Activated CD4-positive, alpha-beta T cell treated with anti-CD3 and anti-CD28 coated beads for 36 hours (primary cell): ENCODE results near the gene CCNY. TPM values are rescaled to one million over a fixed set of nuclear protein-coding genes. Genes with fewer than 3 reads are reported as not detected.

Experiments
- ATAC-seq: fragments of 200-7000 bp; cut with Tn5 transposase; one replicate; pipeline ENCODE4 v1.10.0; 2021; ENCODE audit warnings: mild to moderate bottlenecking, moderate library complexity
- CTCF ChIA-PET: fragments of 350-600 bp; sonication (Branson Sonifier 250); formaldehyde crosslinking; loops from one replicate; lab custom pipeline; 2021; ENCODE audit warnings: antibody characterized with exemption; lab: Charles Lee
- POLR2A ChIA-PET: fragments of 350-600 bp; sonication (Branson Sonifier 250); formaldehyde crosslinking; loops from one replicate; lab custom pipeline; 2021; ENCODE audit warnings: antibody characterized with exemption, inconsistent platforms; lab: Charles Lee
- DNase-seq: peaks from one replicate; pipeline ENCODE4 v3.0.0-alpha.2; 2020
- H3K27ac Mint-ChIP-seq: one replicate; pipeline ENCODE4 v1.8.0; 2021; ENCODE audit warnings: mixed read lengths
- H3K27me3 Mint-ChIP-seq: one replicate; pipeline ENCODE4 v1.8.0; 2021; ENCODE audit warnings: mixed read lengths
- H3K36me3 Mint-ChIP-seq: one replicate; pipeline ENCODE4 v1.8.0; 2021; ENCODE audit warnings: low read depth, mixed read lengths
- H3K4me1 Mint-ChIP-seq: one replicate; pipeline ENCODE4 v1.8.0; 2021; ENCODE audit warnings: mixed read lengths
- H3K4me3 Mint-ChIP-seq: one replicate; pipeline ENCODE4 v1.8.0; 2021; ENCODE audit warnings: mild to moderate bottlenecking, moderate library complexity, mixed read lengths
- H3K9me3 Mint-ChIP-seq: one replicate; pipeline ENCODE4 v1.8.0; 2021; ENCODE audit warnings: low read depth, mixed read lengths
- intact Hi-C, 2 experiments: fragments of 100-400 bp; cut with DNase I in 1 of 2; cut with micrococcal nuclease in 1 of 2; formaldehyde crosslinking; loops; one replicate each; pipeline versions ENCODE4 v1.14.2 to v1.15.1; 2022 to 2024; cut with DNase I, micrococcal nuclease
- total RNA-seq, 2 experiments: library from RNA; stranded (reverse); gene quantifications; one replicate each; pipeline ENCODE4 v1.2.3, GENCODE V29; 2021

Gene CCNY
- total RNA-seq, 2 experiments from 2014 or later: 49.4 to 54.0 TPM

DNA sequence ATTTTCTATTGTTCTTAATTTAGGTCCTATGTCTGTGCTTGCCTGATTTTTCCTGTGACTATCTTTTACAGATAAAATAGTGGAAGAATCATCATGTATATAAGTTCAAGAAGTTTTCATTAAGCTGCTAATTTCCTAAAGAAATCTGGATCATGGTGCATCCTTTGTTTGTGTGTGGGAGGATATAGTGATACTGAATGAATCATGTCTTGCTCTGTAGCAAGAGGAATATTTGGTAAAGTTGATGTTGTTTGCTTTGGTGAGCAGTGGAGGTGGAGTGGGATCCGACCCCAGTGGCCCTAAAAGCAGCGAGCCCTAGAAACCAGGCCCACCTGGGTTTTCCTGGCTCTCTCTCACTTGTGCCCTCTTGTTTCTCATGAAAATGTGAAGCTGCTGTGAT lies 83.7 kb downstream of the CCNY start:
- Mint-ChIP-seq H3K27ac (no peak overlapping the region), H3K27me3 (no peaks in the 10 kb centered on the region), H3K9me3 (no peaks in the 10 kb centered on the region), H3K4me3 (no peak overlapping the region), H3K36me3 (no peaks in the 10 kb centered on the region), H3K4me1 (peaks cover 63% of the 10 kb centered on the region)
- intact Hi-C loops: no loop called here
- ATAC-seq (no peak), DNase-seq (no peak)
- ChIA-PET POLR2A (interaction anchor here (0.7 kb wide), 1 partner anchor 69 kb away, joined by 3 read pairs; no protein-coding TSS in a partner anchor), CTCF (interaction anchor here (0.6 to 1.5 kb wide), 2 partner anchors 9 to 13 kb away, joined by 3 to 4 read pairs; no protein-coding TSS in a partner anchor)

DNA sequence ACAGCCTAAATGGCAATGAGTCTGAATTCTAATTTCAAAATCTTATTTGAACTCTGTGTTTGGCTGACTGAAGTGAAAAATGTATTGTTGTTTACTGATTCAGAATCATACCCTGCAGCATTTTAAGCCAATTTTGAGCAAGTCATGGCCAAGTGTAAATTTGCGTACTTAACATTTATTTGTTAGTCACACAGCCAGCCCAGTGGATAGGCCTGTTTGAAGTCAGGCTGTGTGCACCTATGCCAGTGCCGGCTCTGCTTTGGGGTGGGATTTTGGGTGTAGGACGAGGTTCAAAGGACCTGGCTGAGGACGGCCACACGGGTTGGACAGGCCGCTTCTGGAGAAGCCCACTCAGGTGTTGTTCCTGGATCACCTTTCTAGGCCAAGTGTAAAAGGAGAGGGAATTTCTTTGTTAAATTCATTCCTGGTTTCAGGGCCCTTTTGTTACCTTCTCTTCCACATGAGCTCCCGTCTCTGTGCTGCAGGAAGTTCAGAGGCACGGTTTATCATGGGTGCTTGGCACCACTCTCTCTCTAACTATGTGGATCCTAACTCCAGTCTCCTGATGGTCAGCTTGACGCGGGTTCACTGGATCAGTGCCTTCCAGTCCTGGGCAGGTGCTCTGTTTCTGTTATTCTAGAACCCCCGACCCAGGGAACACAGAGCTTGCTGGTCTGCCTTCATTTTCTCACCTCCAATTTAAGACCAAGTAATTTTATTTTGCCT lies 84.7 kb downstream of the CCNY start:
- peaks cover 61% of the 10 kb centered on the region for H3K4me1 Mint-ChIP-seq
- CTCF ChIA-PET: interaction anchor here (0.6 to 1.5 kb wide), 3 partner anchors 10 to 316 kb away, joined by 3 to 4 read pairs (median 3); no protein-coding TSS in a partner anchor

DNA sequence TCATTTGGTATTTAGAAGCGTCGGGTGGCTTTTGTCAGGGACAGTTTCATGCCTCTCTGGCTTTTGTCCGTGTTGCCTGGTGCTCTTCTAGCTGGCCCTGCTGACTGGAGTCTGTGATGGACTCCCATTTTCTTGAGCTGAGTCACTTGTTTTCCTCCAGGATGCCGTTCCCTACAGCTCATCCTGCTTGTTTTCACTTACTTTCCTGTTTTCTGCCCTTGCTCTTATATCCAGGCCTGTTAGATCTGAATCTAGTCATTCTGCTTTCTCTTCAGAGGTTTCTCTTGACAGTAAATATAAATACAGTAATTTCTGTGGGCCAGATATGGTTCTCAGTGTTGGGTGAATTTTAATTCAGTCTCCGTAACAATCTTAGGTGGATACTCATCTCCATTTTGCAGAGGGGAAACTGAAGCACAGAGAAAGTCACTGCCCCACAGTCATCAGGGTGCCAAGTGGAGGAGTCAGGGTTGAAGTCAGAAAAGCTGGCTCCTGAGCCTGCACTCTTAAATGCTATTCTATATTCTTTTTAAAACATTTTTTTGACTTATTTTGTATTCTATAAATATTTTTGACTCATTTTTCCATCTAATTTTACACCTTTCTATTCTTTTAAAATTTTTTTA lies 85.4 kb downstream of the CCNY start:
- ChIA-PET CTCF (interaction anchor here (0.7 to 1.5 kb wide), 2 partner anchors 11 to 316 kb away, joined by 3 to 4 read pairs; no protein-coding TSS in a partner anchor), POLR2A (no interaction called here)
- Mint-ChIP-seq H3K4me3 (no peak overlapping the region), H3K4me1 (peaks cover 63% of the 10 kb centered on the region), H3K9me3 (no peaks in the 10 kb centered on the region), H3K27ac (no peak overlapping the region), H3K36me3 (no peaks in the 10 kb centered on the region), H3K27me3 (no peaks in the 10 kb centered on the region)
- intact Hi-C loops: no loop called here
- no peak for DNase-seq
- ATAC-seq: no peak

More for the DNA sequence above, 84.7 kb downstream of the CCNY start:
- POLR2A ChIA-PET: interaction anchor here (0.7 kb wide), 1 partner anchor 70 kb away, joined by 3 read pairs; no protein-coding TSS in a partner anchor
- no peak for ATAC-seq
- no peak overlapping the region for H3K27ac Mint-ChIP-seq
- H3K36me3 Mint-ChIP-seq: no peaks in the 10 kb centered on the region
- DNase-seq: no peak
- H3K27me3 Mint-ChIP-seq: no peaks in the 10 kb centered on the region
- intact Hi-C loops: no loop called here
- no peaks in the 10 kb centered on the region for H3K9me3 Mint-ChIP-seq
- no peak overlapping the region for H3K4me3 Mint-ChIP-seq

DNA sequence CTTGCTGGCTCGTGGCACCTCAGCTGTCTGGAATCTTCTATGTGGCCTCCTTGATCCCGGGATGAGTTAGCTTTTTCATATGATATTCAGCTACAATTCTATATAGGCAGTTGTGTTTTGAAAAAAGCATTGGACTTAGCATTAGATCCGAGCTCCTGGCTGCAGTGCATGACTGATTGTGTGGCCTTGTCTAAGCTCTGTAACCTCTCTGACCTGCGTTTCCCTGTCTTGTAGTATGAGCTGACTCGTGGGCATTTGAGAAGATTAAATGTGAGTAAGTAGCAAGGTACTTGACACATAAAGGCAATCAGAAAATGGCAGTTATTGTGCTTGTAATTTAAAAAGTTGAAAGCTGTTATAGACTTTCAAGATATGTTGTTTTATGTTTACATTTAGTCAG lies 85.9 kb downstream of the CCNY start:
- POLR2A ChIA-PET: no interaction called here
- DNase-seq (no peak), ATAC-seq (no peak)
- Mint-ChIP-seq H3K4me1 (peaks cover 65% of the 10 kb centered on the region), H3K27ac (no peak overlapping the region), H3K9me3 (no peaks in the 10 kb centered on the region), H3K27me3 (no peaks in the 10 kb centered on the region), H3K4me3 (no peak overlapping the region), H3K36me3 (no peaks in the 10 kb centered on the region)
- intact Hi-C loops: no loop called here
- CTCF ChIA-PET: interaction anchor here (0.6 kb wide), 1 partner anchor 13 kb away, joined by 3 read pairs; no protein-coding TSS in a partner anchor

DNA sequence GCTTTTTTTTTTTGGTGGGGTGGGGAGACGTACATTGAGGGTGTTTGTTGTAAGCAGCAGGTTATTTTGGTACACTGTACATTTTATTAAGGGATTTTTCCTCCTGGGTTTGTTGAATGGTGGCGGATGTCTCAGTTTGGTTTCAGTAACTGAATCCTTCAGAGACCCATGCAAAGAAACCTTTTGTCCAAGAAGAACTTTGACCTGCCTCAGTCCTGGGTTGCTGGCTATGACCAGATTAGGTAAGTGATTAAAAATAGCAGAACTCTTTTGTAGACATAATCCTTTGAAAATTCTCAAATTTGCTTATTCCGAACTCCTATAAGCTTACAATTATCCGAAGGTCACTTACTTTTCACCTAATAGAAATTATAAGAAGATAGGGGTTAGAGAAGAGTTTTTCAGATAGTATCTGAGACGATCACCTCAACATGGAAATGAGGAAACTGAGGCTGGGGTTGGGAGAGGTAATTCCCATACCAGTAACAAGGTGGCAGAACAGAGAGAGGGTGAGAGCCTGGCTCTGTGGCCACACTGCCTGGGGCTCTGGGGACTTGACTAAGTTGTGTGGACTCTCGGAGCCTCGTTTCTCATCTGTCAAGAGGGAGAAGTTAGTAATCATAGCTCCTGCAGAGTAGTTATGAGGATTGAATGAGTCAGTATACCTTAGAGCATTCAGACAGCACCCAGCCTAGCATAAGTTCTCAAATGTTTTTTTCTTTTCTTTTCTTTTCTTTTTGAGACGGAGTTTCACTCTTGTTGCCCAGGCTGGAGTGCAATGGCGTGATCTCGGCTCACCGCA lies 87.4 kb downstream of the CCNY start:
- no peaks in the 10 kb centered on the region for H3K27me3 Mint-ChIP-seq
- H3K4me1 Mint-ChIP-seq: peaks cover 63% of the 10 kb centered on the region
- CTCF ChIA-PET: no interaction called here
- no peaks in the 10 kb centered on the region for H3K36me3 Mint-ChIP-seq
- intact Hi-C loops: no loop called here
- H3K27ac Mint-ChIP-seq: no peak overlapping the region
- POLR2A ChIA-PET: no interaction called here
- peak; percentile 53 for ATAC-seq
- H3K9me3 Mint-ChIP-seq: no peaks in the 10 kb centered on the region
- H3K4me3 Mint-ChIP-seq: no peak overlapping the region
- no peak for DNase-seq

GRCh38 chr10:35424680-35425285 lies 88.5 kb downstream of the CCNY start:
- CTCF ChIA-PET: no interaction called here
- POLR2A ChIA-PET: no interaction called here
- DNase-seq: no peak
- no peak for ATAC-seq
- no peaks in the 10 kb centered on the region for H3K9me3 Mint-ChIP-seq
- H3K27me3 Mint-ChIP-seq: no peaks in the 10 kb centered on the region
- intact Hi-C loops: no loop called here
- peaks cover 58% of the 10 kb centered on the region for H3K4me1 Mint-ChIP-seq
- H3K4me3 Mint-ChIP-seq: no peak overlapping the region
- no peak overlapping the region for H3K27ac Mint-ChIP-seq
- H3K36me3 Mint-ChIP-seq: no peaks in the 10 kb centered on the region

- no peaks in the 10 kb centered on the region for H3K36me3 Mint-ChIP-seq
- H3K9me3 Mint-ChIP-seq: no peaks in the 10 kb centered on the region
- H3K27ac Mint-ChIP-seq: no peak overlapping the region
- POLR2A ChIA-PET: no interaction called here
- H3K4me3 Mint-ChIP-seq: no peak overlapping the region
- DNase-seq (no peak), ATAC-seq (no peak)
- no peaks in the 10 kb centered on the region for H3K27me3 Mint-ChIP-seq
- intact Hi-C loops: no loop called here
- CTCF ChIA-PET: no interaction called here
- peaks cover 50% of the 10 kb centered on the region for H3K4me1 Mint-ChIP-seq
Measured at GRCh38 chr10:35425595-35425994, 89.3 kb downstream of the CCNY start.

DNA sequence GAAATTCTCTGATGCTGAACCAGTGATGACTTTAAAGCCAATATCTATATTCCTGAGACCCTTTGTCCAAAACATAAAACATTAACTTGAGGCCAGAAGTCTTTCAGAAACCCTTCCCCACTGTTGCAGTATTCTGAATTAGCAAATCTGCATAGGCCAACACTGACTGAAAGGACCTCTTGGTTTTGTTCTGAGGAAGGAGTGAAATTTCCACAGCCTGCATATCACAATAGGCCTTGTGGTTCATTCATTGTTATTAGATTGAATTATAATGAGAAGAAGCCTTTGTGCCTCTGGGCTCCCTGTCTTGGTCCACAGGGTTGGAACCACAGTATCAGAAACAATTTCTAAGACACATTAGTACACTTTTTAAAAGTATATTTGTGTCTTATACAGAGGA lies 90.3 kb downstream of the CCNY start:
- CTCF ChIA-PET: interaction anchor here (0.7 kb wide), 2 partner anchors 13 to 31 kb away, joined by 3 read pairs; no protein-coding TSS in a partner anchor
- Mint-ChIP-seq H3K4me1 (peaks cover 45% of the 10 kb centered on the region), H3K9me3 (no peaks in the 10 kb centered on the region), H3K4me3 (no peak overlapping the region), H3K27me3 (no peaks in the 10 kb centered on the region), H3K36me3 (no peaks in the 10 kb centered on the region), H3K27ac (no peak overlapping the region)
- POLR2A ChIA-PET: no interaction called here
- DNase-seq (no peak), ATAC-seq (no peak)
- intact Hi-C loops: no loop called here

GRCh38 chr10:35427543-35427942 lies 91.2 kb downstream of the CCNY start:
- ChIA-PET CTCF (interaction anchor here (0.7 kb wide), 1 partner anchor 12 kb away, joined by 3 read pairs; no protein-coding TSS in a partner anchor), POLR2A (no interaction called here)
- no peak for ATAC-seq
- Mint-ChIP-seq H3K27me3 (no peaks in the 10 kb centered on the region), H3K27ac (no peak overlapping the region), H3K36me3 (no peaks in the 10 kb centered on the region), H3K4me3 (no peak overlapping the region), H3K9me3 (no peaks in the 10 kb centered on the region), H3K4me1 (peaks cover 47% of the 10 kb centered on the region)
- intact Hi-C loops: no loop called here
- no peak for DNase-seq

DNA sequence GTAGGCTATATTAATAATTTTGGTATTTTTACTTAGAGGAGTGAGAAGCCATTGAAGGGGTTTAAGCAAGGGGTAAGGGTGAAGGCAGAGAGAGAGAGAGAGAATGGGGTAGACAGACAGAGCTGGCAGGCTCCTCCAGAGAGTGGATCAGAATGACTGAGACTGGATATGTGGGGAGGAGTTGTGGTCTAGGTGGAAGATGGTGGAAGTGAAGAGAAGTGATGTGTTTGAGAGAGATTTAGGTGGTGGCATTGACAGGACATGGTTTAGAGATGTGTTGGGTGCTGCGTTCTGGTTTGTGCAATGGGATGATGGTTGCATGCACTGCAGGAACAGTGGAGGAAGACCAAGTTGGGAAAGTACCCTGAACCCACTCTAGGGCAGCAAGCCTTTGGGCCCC lies 92.2 kb downstream of the CCNY start:
- Mint-ChIP-seq H3K27me3 (no peaks in the 10 kb centered on the region), H3K9me3 (no peaks in the 10 kb centered on the region), H3K4me3 (no peak overlapping the region), H3K27ac (no peak overlapping the region), H3K36me3 (no peaks in the 10 kb centered on the region), H3K4me1 (peaks cover 45% of the 10 kb centered on the region)
- DNase-seq (no peak), ATAC-seq (peak; percentile 64)
- ChIA-PET CTCF (interaction anchor here (0.6 kb wide), 1 partner anchor 513 kb away, joined by 3 read pairs; no protein-coding TSS in a partner anchor), POLR2A (no interaction called here)
- intact Hi-C loops: no loop called here
